ENCODE measurements around the gene NOTCH2. TPM values are rescaled to one million over a fixed set of nuclear protein-coding genes. Genes with fewer than 3 reads are reported as not detected.

The NOTCH2 gene
- total and polyA plus RNA-seq, 10 of the 15 experiments (the other 5 are each of a cell fraction or from before 2014, with no cell fraction given): 0.02 to 2.0 (median 0.62) TPM; not detected in 1

- FAIRE-seq (no peak), ATAC-seq (no peak), DNase-seq (ENCODE audit: low read depth, low spot score) (no peak)
- CTCF ChIA-PET: no interaction called here
- intact Hi-C loops (cut with micrococcal nuclease; ENCODE audit: unreplicated experiment): no loop called here
- SMC1A ChIA-PET (ENCODE audit: uncharacterized antibody, unreplicated experiment): no interaction called here
- Histone ChIP-seq H3K9ac (ENCODE audit: control insufficient read depth, insufficient read depth, low read length) (no peak overlapping the region), H3K79me2 (ENCODE audit: control insufficient read depth, insufficient read depth, low read length) (no peaks in the 10 kb centered on the region), H3K36me3 (ENCODE audit: control insufficient read depth in 2 of 2, insufficient read depth in 2 of 2, low read length in 1 of 2) (no peaks in the 10 kb centered on the region), H4K20me1 (ENCODE audit: control insufficient read depth, insufficient read depth) (no peaks in the 10 kb centered on the region), H3K4me2 (ENCODE audit: control insufficient read depth, insufficient read depth) (no peak overlapping the region), H3K4me1 (ENCODE audit: control insufficient read depth, insufficient read depth, low read length) (no peaks in the 10 kb centered on the region), H3K9me3 (replicated peaks; ENCODE audit: control insufficient read depth, insufficient read depth, low read length) (no peaks in the 10 kb centered on the region), H3K4me3 (no peak overlapping the region), H3K27me3 (replicated peaks in 1 of 2; ENCODE audit: control insufficient read depth in 2 of 2, insufficient read depth in 2 of 2, low read length in 1 of 2) (no peaks in the 10 kb centered on the region; a peak in 1 of 4 replicates), H2AFZ (ENCODE audit: control insufficient read depth, low read depth, low read length) (no peak overlapping the region), H3K27ac (ENCODE audit: control insufficient read depth, insufficient read depth) (no peak overlapping the region)
- in situ Hi-C loops (cut with MboI): no loop called here
- BruUV-seq (replicated peaks): no TSS peak
- RAD21 ChIA-PET (ENCODE audit: unreplicated experiment): no interaction called here
- no peak for TF ChIP-seq MAX (IDR thresholded peaks at IDR 0.05; ENCODE audit: low read depth, low read length)
- no peak for TF ChIP-seq YY1 (IDR thresholded peaks at IDR 0.05; ENCODE audit: low read depth, low read length)
- POLR2A ChIA-PET: no interaction called here
Observed at GRCh38 chr1:119974013-119974412, 95.4 kb downstream of the NOTCH2 start.

DNA sequence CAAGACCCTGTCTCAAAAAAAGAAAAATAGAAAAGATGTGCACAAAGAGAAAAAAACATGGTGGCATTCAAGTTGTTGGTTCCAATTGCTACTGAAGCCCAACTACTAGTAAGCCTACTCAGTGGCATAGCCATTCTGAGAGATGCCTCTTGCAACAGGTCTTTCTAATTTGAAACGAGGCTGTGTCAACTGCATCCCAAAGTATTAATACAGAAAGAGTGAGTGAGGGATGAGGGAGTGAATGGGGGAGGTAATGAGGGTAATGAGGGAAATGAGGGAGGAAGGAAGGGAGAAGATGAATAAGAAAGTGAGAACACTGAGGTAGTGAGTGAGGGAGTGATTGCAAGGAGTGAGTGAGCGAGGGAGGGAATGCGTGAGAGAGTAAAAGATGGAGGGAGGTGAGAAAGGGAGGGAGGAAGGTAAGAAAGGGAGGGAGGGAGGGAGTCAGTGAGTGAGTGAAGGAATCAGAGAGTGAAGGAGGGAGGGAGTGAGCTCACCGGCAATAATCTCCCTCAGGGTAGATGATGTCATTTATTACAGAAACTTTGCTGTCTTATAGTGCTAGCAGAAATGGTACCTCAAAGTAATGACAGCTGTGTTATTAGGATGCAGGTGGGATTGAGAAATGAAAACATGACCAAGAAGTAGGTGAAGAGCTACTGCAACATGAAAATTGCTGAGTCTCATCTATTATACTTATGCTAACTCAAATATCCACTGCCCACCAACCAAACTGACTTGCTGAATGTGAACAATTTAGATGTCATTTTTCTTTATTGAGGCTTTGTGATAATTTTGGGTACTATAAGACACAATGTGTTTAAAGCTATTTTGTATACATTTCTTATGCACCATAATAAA lies 97.5 kb downstream of the NOTCH2 start:
- Histone ChIP-seq H3K79me2 (ENCODE audit: control insufficient read depth, insufficient read depth, low read length) (no peaks in the 10 kb centered on the region), H3K9me3 (replicated peaks; ENCODE audit: control insufficient read depth, insufficient read depth, low read length) (no peaks in the 10 kb centered on the region), H3K27me3 (replicated peaks in 1 of 2; ENCODE audit: control insufficient read depth in 2 of 2, insufficient read depth in 2 of 2, low read length in 1 of 2) (no peaks in the 10 kb centered on the region; a peak in 1 of 4 replicates), H3K4me2 (ENCODE audit: control insufficient read depth, insufficient read depth) (no peak overlapping the region), H3K27ac (ENCODE audit: control insufficient read depth, insufficient read depth) (no peak overlapping the region), H3K4me1 (ENCODE audit: control insufficient read depth, insufficient read depth, low read length) (no peaks in the 10 kb centered on the region), H3K4me3 (no peak overlapping the region), H4K20me1 (ENCODE audit: control insufficient read depth, insufficient read depth) (no peaks in the 10 kb centered on the region), H3K9ac (ENCODE audit: control insufficient read depth, insufficient read depth, low read length) (no peak overlapping the region), H3K36me3 (ENCODE audit: control insufficient read depth in 2 of 2, insufficient read depth in 2 of 2, low read length in 1 of 2) (no peaks in the 10 kb centered on the region), H2AFZ (ENCODE audit: control insufficient read depth, low read depth, low read length) (no peak overlapping the region)
- RAD21 ChIA-PET (ENCODE audit: unreplicated experiment): no interaction called here
- CTCF ChIA-PET: no interaction called here
- no peak for ATAC-seq
- in situ Hi-C loops (cut with MboI): no loop called here
- no peak for FAIRE-seq
- no TSS peak for BruUV-seq (replicated peaks)
- no peak for DNase-seq (ENCODE audit: low read depth, low spot score)
- SMC1A ChIA-PET (ENCODE audit: uncharacterized antibody, unreplicated experiment): no interaction called here
- POLR2A ChIA-PET: no interaction called here
- no peak for TF ChIP-seq ZNF622 (IDR thresholded peaks at IDR 0.05)
- no peak for TF ChIP-seq ZNF384 (IDR thresholded peaks at IDR 0.05; ENCODE audit: borderline replicate concordance, low read depth, low read length)
- intact Hi-C loops (cut with micrococcal nuclease; ENCODE audit: unreplicated experiment): no loop called here
- WGBS (ENCODE audit: insufficient coverage, insufficient replicate concordance, low lambda C conversion rate, missing lambda C conversion rate): 78% methylated on average over 4 of the region's 4 CpGs

Data from GM12878 (cell line).